K562 (cell line): Measurements from ENCODE around the gene CNIH3.

ENCODE experiments used
- ZBTB8A ChIP-seq: fragments of 450-650 bp; IDR thresholded peaks from 2 replicates; pipeline ENCODE4 v1.6.1; 2018; ENCODE audit warnings: mild to moderate bottlenecking, moderate library complexity; ENCODE audit not compliant: partially characterized antibody
- ZSCAN29 ChIP-seq: fragments of 450-650 bp; IDR thresholded peaks from 2 replicates; pipeline ENCODE4 v1.6.1; 2017
- TF ChIP-seq, protein P1 (sequence below): fragments of 450-650 bp; formaldehyde crosslinking; IDR thresholded peaks from 2 replicates; pipeline ENCODE4 v1.4.0; 2020; ENCODE audit warnings: mild to moderate bottlenecking, moderate library complexity
- TF ChIP-seq, protein P2 (sequence below), 3 experiments: IDR thresholded peaks in 2 of 3; conservative IDR thresholded peaks in 1 of 3; 2 replicates each; pipeline ENCODE4 v1.5.1; 2011 to 2012; ENCODE audit warnings: low read length in 3 of 3, mild to moderate bottlenecking in 3 of 3, control low read depth in 2 of 3, improper control_type of control experiment in 1 of 3, inconsistent platforms in 1 of 3, low read depth in 1 of 3, mixed read lengths in 1 of 3, moderate library complexity in 1 of 3; ENCODE audit not compliant: insufficient read depth in 2 of 3

GRCh38 chr1:224736619-224737352, 120.7 kb downstream of the CNIH3 start:
- TF ChIP-seq, protein P1, sequence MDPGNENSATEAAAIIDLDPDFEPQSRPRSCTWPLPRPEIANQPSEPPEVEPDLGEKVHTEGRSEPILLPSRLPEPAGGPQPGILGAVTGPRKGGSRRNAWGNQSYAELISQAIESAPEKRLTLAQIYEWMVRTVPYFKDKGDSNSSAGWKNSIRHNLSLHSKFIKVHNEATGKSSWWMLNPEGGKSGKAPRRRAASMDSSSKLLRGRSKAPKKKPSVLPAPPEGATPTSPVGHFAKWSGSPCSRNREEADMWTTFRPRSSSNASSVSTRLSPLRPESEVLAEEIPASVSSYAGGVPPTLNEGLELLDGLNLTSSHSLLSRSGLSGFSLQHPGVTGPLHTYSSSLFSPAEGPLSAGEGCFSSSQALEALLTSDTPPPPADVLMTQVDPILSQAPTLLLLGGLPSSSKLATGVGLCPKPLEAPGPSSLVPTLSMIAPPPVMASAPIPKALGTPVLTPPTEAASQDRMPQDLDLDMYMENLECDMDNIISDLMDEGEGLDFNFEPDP = no peak
- TF ChIP-seq, protein P2, sequence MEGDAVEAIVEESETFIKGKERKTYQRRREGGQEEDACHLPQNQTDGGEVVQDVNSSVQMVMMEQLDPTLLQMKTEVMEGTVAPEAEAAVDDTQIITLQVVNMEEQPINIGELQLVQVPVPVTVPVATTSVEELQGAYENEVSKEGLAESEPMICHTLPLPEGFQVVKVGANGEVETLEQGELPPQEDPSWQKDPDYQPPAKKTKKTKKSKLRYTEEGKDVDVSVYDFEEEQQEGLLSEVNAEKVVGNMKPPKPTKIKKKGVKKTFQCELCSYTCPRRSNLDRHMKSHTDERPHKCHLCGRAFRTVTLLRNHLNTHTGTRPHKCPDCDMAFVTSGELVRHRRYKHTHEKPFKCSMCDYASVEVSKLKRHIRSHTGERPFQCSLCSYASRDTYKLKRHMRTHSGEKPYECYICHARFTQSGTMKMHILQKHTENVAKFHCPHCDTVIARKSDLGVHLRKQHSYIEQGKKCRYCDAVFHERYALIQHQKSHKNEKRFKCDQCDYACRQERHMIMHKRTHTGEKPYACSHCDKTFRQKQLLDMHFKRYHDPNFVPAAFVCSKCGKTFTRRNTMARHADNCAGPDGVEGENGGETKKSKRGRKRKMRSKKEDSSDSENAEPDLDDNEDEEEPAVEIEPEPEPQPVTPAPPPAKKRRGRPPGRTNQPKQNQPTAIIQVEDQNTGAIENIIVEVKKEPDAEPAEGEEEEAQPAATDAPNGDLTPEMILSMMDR (IDR thresholded peaks at IDR 0.05 in 2 of 3, conservative IDR thresholded peaks at IDR 0.05 in 1 of 3; ENCODE audit: insufficient read depth in 2 of 3, low read depth in 1 of 3, low read length in 3 of 3) = no peak
- TF ChIP-seq ZSCAN29 (no peak), ZBTB8A (no peak)
